ENCODE measurements around the gene TK2.

The TK2 gene

GRCh38 chr16:66460703-66461102 is 89.2 kb downstream of the TK2 start:
- DNase-seq = no peak

GRCh38 chr16:66459878-66460277 is 90.0 kb downstream of the TK2 start:
- DNase-seq = no peak

- no peak for DNase-seq
Observed at GRCh38 chr16:66458853-66459252, 91.1 kb downstream of the TK2 start.

- DNase-seq = no peak
Observed at GRCh38 chr16:66458292-66458691, 91.6 kb downstream of the TK2 start.

All from CD4-positive, alpha-beta T cell treated with Interleukin-10 for 1 hour (primary cell).